ENCODE measurements around the gene SAT1.

DNA sequence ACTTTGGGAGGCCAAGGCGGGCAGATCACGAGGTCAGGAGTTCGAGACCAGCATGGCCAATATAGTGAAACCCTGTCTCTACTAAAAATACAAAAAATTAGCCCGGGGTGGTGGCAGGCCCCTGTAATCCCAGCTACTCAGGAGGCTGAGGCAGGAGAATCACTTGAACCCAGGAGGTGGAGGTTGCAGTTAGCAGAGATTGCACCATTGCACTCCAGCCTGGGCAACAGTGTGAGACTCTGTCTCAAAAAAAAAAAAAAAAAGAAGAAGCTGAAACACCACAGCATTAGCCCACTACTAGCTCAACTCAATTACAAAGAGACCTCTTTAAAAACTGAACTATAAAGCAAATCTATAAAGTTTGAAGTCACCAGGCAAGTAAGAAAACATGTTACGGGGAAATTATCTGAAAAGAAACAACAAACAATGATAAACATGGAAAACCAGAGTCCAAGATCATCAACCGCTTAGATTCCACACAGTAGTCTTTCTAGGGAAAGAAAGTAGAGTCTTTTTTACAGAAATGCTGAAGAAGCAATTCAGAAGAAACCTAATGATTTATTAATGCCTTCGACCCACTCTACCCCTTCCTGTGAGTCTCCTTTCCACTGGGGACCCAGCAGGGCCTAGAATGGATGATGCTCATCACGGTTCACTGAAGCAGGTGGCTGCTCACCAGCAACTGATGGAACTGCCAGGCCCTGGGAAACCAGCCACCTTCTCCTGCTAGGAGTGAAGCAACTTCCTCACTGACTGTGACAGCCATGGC lies 6.6 kb downstream of the SAT1 start:
- TF ChIP-seq, protein P1, sequence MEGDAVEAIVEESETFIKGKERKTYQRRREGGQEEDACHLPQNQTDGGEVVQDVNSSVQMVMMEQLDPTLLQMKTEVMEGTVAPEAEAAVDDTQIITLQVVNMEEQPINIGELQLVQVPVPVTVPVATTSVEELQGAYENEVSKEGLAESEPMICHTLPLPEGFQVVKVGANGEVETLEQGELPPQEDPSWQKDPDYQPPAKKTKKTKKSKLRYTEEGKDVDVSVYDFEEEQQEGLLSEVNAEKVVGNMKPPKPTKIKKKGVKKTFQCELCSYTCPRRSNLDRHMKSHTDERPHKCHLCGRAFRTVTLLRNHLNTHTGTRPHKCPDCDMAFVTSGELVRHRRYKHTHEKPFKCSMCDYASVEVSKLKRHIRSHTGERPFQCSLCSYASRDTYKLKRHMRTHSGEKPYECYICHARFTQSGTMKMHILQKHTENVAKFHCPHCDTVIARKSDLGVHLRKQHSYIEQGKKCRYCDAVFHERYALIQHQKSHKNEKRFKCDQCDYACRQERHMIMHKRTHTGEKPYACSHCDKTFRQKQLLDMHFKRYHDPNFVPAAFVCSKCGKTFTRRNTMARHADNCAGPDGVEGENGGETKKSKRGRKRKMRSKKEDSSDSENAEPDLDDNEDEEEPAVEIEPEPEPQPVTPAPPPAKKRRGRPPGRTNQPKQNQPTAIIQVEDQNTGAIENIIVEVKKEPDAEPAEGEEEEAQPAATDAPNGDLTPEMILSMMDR (IDR thresholded peaks at IDR 0.05; ENCODE audit: low read depth, low read length) = no peak
- TF ChIP-seq EZH2phosphoT487 (IDR thresholded peaks at IDR 0.05; ENCODE audit: low read depth) = no peak

Measured in OCI-LY3 (cell line).